ENCODE data around the gene SCLT1.

SCLT1 gene

GRCh38 chr4:128957459-128957858, 135.9 kb downstream of the SCLT1 start:
- no peak for DNase-seq (ENCODE audit: low spot score)

DNA sequence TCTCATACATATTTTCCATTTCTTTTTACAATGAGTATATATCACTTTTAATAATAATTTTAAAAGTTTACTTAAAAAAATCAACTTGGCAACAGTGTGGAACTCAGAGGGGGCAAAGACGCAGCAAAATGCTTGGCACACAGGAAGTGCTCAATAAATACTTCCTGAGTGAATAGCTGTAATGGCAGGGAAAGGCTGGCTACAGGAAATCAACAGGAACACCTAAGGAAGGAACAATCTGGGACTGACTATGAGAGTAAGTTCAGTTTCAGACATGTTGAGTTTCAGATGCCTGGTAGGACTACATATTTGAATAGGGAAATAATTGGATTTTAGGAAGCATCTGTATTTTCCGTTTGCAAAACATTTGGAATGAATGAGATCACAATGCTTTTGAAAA, 137.6 kb downstream of the SCLT1 start:
- no peak for DNase-seq (ENCODE audit: low spot score)

DNA sequence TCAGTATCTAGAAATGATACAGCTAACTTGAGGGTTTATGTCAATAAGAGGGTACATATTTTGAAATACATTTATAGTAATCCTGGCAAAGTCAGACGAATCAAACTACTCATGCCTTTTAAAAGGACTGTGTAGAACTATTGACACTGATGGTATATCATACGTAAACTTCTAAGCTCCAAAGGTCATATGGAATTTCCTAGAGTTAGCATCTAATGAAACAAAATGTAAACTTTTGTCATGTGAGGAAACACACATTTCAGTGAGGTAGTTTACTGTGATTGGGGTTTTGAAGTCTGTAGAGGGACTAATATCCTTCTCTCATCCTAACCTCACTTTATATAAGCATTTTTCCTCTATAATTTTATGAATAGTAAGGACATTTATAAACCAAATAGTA, 138.4 kb downstream of the SCLT1 start:
- no peak for DNase-seq (ENCODE audit: low spot score)

DNA sequence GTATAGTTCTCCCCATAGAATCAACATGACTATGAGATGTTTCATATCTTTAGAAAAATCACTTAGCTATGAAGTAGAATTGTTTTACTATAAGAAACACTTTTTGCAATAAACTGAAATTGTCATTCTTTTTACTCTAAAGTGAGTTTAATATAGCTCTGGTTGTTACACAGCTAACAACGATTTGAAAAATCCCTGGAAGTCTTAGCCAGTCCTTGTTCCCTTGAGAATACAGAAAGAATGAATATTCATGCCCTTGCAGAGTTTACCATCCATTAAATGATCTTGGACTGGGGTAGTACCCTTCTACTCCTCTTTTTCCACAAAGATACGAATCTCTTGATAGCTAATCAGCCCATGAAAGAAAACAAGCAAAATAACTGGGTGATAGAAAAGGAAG, 142.0 kb downstream of the SCLT1 start:
- no peak for DNase-seq (ENCODE audit: low spot score)

GRCh38 chr4:128950796-128951195, 142.5 kb downstream of the SCLT1 start:
- no peak for DNase-seq (ENCODE audit: low spot score)

- DNase-seq (ENCODE audit: low spot score), result no peak
Observed at GRCh38 chr4:128946916-128947315, 146.4 kb downstream of the SCLT1 start.

- no peak for DNase-seq (ENCODE audit: low spot score)
Observed at GRCh38 chr4:128942607-128943006, 150.7 kb downstream of the SCLT1 start.

DNA sequence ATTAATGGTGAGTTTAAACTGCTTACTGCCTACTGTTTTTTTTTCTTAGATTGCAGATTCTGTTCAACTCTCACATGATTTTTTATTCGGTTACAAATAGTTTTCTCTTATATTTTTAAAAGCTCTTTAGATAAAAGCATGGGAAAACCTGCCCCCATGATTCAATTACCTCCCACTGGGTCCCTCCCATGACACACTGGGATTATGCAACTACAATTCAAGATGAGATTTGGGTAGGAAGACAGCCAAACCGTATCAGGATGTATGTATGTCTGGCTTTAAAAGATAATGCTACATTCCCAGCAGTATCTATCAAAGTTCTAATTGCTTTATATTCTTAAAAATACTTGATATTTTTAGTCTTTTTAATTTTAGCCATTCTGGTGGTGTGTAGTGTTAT, 152.4 kb downstream of the SCLT1 start:
- DNase-seq (ENCODE audit: low spot score), result no peak

GRCh38 chr4:128930051-128930450, 163.3 kb downstream of the SCLT1 start:
- no peak for DNase-seq (ENCODE audit: low spot score)

DNA sequence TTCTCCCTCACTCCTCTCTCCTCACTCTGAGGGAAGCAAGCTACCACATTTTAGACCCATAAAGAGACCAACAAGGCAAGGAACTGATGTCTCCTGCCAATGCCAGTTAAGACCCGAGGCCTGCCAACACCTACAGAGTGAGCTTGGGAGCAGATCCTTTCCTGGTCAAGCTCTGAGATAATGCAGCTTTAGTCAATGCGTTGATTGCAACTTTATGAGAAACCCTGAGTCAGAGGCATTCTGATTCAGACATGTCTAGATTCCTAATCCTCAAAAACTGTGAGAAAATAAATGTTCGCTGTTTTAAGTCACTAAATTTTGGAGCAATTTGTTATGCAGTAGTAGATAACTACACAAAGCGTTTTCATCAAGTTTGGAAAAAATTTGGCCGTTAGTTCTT, 168.4 kb downstream of the SCLT1 start:
- no peak for DNase-seq (ENCODE audit: low spot score)

DNA sequence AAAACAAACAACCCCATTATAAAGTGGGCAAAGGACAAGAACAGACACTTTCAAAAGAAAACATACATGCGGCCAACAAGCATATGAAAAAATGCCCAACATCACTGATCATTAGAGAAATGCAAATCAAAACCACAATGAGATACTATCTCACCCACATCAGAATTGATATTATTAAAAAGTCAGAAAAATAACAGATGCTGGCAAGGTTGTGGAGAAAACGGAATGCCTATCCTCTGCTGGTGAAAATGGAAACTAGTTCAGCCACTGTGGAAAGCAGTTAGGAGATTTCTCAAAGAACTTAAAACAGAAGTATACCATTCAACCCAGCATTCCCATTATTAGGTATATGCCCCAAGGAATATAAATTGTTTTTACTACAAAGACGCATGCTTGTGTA, 171.4 kb downstream of the SCLT1 start:
- no peak for DNase-seq (ENCODE audit: low spot score)

DNA sequence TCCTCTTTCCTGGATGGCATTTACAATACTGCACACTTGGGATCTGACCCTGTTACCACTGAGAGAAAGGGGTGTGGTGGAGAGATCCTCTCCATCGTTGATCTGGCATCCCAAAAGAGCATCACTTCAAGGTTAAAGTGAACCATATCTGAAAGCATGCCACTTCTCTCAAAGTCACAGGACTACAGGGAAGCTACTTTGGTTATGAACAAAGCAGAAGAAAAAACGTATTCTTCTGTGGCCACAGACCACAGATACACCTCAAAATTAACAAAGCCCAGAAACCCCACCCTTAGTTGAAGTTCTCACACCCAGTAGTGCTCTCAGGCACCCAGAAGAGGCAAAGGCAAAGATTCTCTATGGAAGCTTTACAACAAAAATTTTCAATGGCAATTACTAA, 175.6 kb downstream of the SCLT1 start:
- peak; percentile 8 for DNase-seq (ENCODE audit: low spot score)

DNA sequence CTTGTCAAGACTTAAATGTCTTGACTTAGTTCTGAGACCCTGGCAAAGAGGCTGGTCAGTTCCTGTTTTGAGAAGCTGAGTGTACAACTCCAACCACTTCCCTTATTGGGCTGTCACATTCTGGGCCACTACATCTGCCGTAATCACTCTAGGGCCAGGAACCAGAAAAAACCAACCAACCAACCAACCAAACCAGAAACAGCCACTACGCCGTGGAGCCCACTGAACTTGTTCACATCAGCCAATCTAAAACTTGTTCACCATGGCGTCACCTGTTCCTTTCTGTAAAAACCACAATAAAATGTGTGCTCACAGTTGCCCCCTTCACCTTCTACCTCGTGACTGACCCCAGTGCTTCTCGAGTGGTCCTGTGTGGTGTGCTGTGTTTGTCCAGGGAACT, 176.5 kb downstream of the SCLT1 start:
- DNase-seq (ENCODE audit: low spot score), result no peak

- DNase-seq (ENCODE audit: low spot score), result no peak
Observed at GRCh38 chr4:128915544-128915943, 177.8 kb downstream of the SCLT1 start.

GRCh38 chr4:128913228-128913627, 180.1 kb downstream of the SCLT1 start:
- no peak for DNase-seq (ENCODE audit: low spot score)

GRCh38 chr4:128908735-128909134, 184.6 kb downstream of the SCLT1 start:
- DNase-seq (ENCODE audit: low spot score), result no peak

GRCh38 chr4:128907981-128908380, 185.4 kb downstream of the SCLT1 start:
- no peak for DNase-seq (ENCODE audit: low spot score)

- no peak for DNase-seq (ENCODE audit: low spot score)
Observed at GRCh38 chr4:128906581-128906980, 186.8 kb downstream of the SCLT1 start.

DNA sequence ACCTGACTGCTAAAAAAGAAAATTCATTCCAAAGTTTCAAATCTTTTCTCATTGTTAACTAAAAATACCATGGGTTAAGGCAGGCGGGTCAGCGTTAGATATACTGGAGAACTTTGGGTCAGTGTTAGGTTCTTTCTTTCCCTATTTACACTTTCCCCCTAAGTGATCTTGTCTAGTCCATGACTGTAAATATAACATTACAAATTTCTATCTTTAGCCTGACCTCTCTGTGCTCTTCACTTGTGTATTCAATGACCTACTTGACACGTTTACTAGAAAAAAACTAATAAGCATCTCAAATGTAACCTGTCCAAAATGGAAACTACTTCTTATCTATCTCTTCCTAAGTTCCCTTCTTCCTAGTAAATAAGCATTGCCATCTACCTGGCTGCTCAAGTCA, 188.5 kb downstream of the SCLT1 start:
- no peak for DNase-seq (ENCODE audit: low spot score)

DNA sequence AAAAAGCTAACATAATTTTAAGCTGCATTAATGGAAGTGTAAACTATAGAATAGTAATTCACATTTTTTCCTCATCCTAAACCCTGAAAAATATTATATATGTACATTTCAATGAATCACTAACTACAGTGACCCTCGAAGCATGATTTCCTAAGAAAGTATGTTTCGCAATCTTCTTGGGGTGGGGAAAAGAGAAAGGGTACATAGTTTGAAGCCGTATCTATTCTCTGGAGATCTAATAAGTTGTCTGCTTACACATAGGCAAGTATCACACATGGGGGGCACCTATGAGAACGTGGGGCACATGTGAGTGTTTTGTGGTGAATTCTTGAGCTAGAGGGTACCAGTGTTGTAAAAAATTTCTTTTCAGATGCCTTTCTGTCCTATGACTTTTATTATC, 212.7 kb downstream of the SCLT1 start:
- DNase-seq (ENCODE audit: low spot score), result no peak

DNA sequence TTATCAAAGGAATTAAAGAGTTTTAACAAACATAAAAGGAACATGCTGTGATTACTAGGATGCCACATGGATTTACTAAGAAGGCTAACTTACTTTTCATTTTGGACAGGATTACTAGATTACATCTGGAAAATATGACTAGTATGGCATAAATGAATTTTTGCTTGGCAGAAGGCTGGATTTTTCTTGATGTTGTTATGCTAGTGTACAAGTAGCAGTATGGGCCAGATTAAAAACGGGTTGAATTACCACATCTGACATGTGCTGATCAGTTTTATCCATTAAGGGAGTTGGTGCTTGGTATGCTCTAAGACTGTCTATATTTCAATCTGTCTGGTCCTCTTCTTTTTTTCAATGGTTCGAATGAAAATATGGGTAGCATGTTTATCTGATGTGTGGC, 213.4 kb downstream of the SCLT1 start:
- no peak for DNase-seq (ENCODE audit: low spot score)

GRCh38 chr4:128879283-128879682, 214.1 kb downstream of the SCLT1 start:
- no peak for DNase-seq (ENCODE audit: low spot score)

DNA sequence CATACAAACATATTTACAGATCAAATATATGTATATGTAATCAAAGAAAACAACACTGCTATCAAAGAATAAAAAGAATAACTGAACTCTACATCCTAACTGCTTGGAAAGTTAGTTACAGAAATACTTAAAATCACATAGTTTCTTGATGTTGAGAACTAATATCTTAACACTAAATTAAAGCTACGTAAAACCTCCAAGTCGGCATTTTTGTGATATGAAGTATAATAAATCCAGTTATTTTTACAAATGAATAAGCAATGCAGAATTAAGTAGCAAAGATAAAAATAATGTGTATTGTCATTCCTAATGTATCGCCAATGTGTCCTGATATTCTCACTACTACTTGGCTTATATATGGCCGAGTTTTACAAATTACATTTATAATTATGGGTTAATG, 215.4 kb downstream of the SCLT1 start:
- DNase-seq (ENCODE audit: low spot score), result no peak

GRCh38 chr4:128876200-128876599, 217.1 kb downstream of the SCLT1 start:
- DNase-seq (ENCODE audit: low spot score), result no peak

- no peak for DNase-seq (ENCODE audit: low spot score)
Observed at GRCh38 chr4:128871948-128872347, 221.4 kb downstream of the SCLT1 start.

All from activated CD4-positive, alpha-beta T cell treated with anti-CD3 and anti-CD28 coated beads, Interleukin-2, Interleukin-4, amounts not matched to agents 100 ng/mL and 50 ng/mL, durations not matched to agents 16 hours and 8 hours (primary cell).